HepG2 (cell line): Measurements from ENCODE around the gene ARMH1. TPM values are rescaled to one million over a fixed set of nuclear protein-coding genes. Genes with fewer than 3 reads are reported as not detected.

Experiments used
- DNMT1 ChIP-seq: sonication (generic); formaldehyde crosslinking; IDR thresholded peaks from 2 replicates; pipeline ENCODE4 v1.5.1; 2020; ENCODE audit warnings: mild to moderate bottlenecking, missing genetic modification reagents
- EEA1 ChIP-seq: sonication (generic); formaldehyde crosslinking; IDR thresholded peaks from 2 replicates; pipeline ENCODE4 v1.5.1; 2020; ENCODE audit warnings: mild to moderate bottlenecking, missing genetic modification reagents, borderline replicate concordance
- FOSL2 ChIP-seq: sonication (generic); formaldehyde crosslinking; IDR thresholded peaks from 2 replicates; pipeline ENCODE4 v1.4.0; 2020; ENCODE audit warnings: missing genetic modification reagents
- FOXM1 ChIP-seq: sonication (generic); formaldehyde crosslinking; IDR thresholded peaks from 2 replicates; pipeline ENCODE4 v1.5.0; 2020; ENCODE audit warnings: missing genetic modification reagents
- HNRNPUL1 ChIP-seq: fragments of 200-400 bp; formaldehyde crosslinking; IDR thresholded peaks from 2 replicates; pipeline ENCODE4 v1.6.1; 2017; ENCODE audit warnings: low read depth, mild to moderate bottlenecking, low read length, moderate library complexity
- NCOA5 ChIP-seq: sonication (generic); formaldehyde crosslinking; IDR thresholded peaks from 2 replicates; pipeline ENCODE4 v1.4.0; 2020; ENCODE audit warnings: missing genetic modification reagents
- RFX3 ChIP-seq: IDR thresholded peaks from 2 replicates; pipeline ENCODE4 v1.6.1; 2016; ENCODE audit warnings: missing biosample characterization, missing genetic modification reagents
- RXRA ChIP-seq: sonication (generic); formaldehyde crosslinking; IDR thresholded peaks from 2 replicates; pipeline ENCODE4 v1.5.1; 2020; ENCODE audit warnings: missing genetic modification reagents
- RXRB ChIP-seq: IDR thresholded peaks from 2 replicates; pipeline ENCODE4 v1.6.1; 2016; ENCODE audit warnings: borderline replicate concordance, missing genetic modification reagents, missing compliant biosample characterization
- SAP130 ChIP-seq: IDR thresholded peaks from 2 replicates; pipeline ENCODE4 v1.6.1; 2016; ENCODE audit warnings: low read depth
- ZBTB7A ChIP-seq: sonication (generic); formaldehyde crosslinking; IDR thresholded peaks from 2 replicates; pipeline ENCODE4 v1.8.0; 2022; ENCODE audit warnings: mild to moderate bottlenecking, missing genetic modification reagents
- ZC3H4 ChIP-seq: sonication (generic); formaldehyde crosslinking; IDR thresholded peaks from 2 replicates; pipeline ENCODE4 v1.4.0; 2020; ENCODE audit warnings: missing genetic modification reagents, borderline replicate concordance
- ZFAT ChIP-seq: sonication (generic); formaldehyde crosslinking; conservative IDR thresholded peaks from 2 replicates; pipeline ENCODE4 v1.8.1; 2023; ENCODE audit warnings: missing genetic modification reagents, inconsistent platforms
- ZFYVE20 ChIP-seq: sonication (generic); formaldehyde crosslinking; IDR thresholded peaks from 2 replicates; pipeline ENCODE4 v1.8.0; 2023; ENCODE audit warnings: low read depth, mild to moderate bottlenecking, moderate library complexity, missing genetic modification reagents, borderline replicate concordance
- ZNF136 ChIP-seq: sonication (generic); formaldehyde crosslinking; IDR thresholded peaks from 2 replicates; pipeline ENCODE4 v1.8.1; 2022; ENCODE audit warnings: low read depth, mild to moderate bottlenecking, moderate library complexity, missing genetic modification reagents
- ZNF34 ChIP-seq: sonication (generic); formaldehyde crosslinking; IDR thresholded peaks from 2 replicates; pipeline ENCODE4 v1.4.0; 2020; ENCODE audit warnings: mild to moderate bottlenecking, missing genetic modification reagents, borderline replicate concordance
- ZNF703 ChIP-seq: sonication (generic); formaldehyde crosslinking; IDR thresholded peaks from 2 replicates; pipeline ENCODE4 v1.5.1; 2020; ENCODE audit warnings: missing genetic modification reagents, mild to moderate bottlenecking, moderate library complexity, borderline replicate concordance
- polyA plus RNA-seq, 8 experiments: library from polyadenylated mRNA; depleted of rRNA in 3 of 8; stranded (reverse) in 7 of 8; unstranded in 1 of 8; fragments of >200 nt; fragmentation: Illumina TruSeq in 4 of 8; extraction: Trizol in 4 of 8; gene quantifications; 2 replicates each; pipeline versions ENCODE4 v1.2.1 to v1.2.3, GENCODE V29; 2011 to 2016; ENCODE audit warnings: low read depth in 4 of 8, missing spikeins in 1 of 8, mixed read lengths in 1 of 8; ENCODE audit not compliant: insufficient read depth in 1 of 8
- total RNA-seq, 5 experiments: library from RNA; depleted of rRNA; stranded (reverse); fragments of >200 nt; fragmentation: Illumina TruSeq; extraction: Trizol; gene quantifications; 2 replicates each; pipeline ENCODE4 v1.2.3, GENCODE V29; 2016; ENCODE audit warnings: low read depth in 1 of 5
- TF ChIP-seq, protein P1 (sequence below): sonication (generic); formaldehyde crosslinking; IDR thresholded peaks from 2 replicates; pipeline ENCODE4 v1.4.0; 2020; ENCODE audit warnings: missing genetic modification reagents, low read depth, mild to moderate bottlenecking, borderline replicate concordance
- TF ChIP-seq, protein P2 (sequence below): sonication (generic); formaldehyde crosslinking; IDR thresholded peaks from 2 replicates; pipeline ENCODE4 v1.8.1; 2023; ENCODE audit warnings: mild to moderate bottlenecking, inconsistent platforms, moderate library complexity, missing genetic modification reagents, borderline replicate concordance
- TF ChIP-seq, protein P3 (sequence below): sonication (generic); formaldehyde crosslinking; IDR thresholded peaks from 2 replicates; pipeline ENCODE4 v1.5.0; 2020; ENCODE audit warnings: missing genetic modification reagents
- TF ChIP-seq, protein P4 (sequence below): sonication (generic); formaldehyde crosslinking; IDR thresholded peaks from 2 replicates; pipeline ENCODE4 v1.8.1; 2023; ENCODE audit warnings: mild to moderate bottlenecking, moderate library complexity, missing genetic modification reagents
- TF ChIP-seq, protein P5 (sequence below): sonication (generic); formaldehyde crosslinking; IDR thresholded peaks from 2 replicates; pipeline ENCODE4 v1.5.1; 2020; ENCODE audit warnings: mild to moderate bottlenecking, missing genetic modification reagents, moderate library complexity
- TF ChIP-seq, protein P6 (sequence below): sonication (generic); formaldehyde crosslinking; IDR thresholded peaks from 2 replicates; pipeline ENCODE4 v1.4.0; 2020; ENCODE audit warnings: missing genetic modification reagents

Gene ARMH1
- total and polyA plus RNA-seq, 2 of the 13 experiments (the other 11 are each of a cell fraction or from before 2014, with no cell fraction given) = 0.69 TPM; not detected in 1

DNA sequence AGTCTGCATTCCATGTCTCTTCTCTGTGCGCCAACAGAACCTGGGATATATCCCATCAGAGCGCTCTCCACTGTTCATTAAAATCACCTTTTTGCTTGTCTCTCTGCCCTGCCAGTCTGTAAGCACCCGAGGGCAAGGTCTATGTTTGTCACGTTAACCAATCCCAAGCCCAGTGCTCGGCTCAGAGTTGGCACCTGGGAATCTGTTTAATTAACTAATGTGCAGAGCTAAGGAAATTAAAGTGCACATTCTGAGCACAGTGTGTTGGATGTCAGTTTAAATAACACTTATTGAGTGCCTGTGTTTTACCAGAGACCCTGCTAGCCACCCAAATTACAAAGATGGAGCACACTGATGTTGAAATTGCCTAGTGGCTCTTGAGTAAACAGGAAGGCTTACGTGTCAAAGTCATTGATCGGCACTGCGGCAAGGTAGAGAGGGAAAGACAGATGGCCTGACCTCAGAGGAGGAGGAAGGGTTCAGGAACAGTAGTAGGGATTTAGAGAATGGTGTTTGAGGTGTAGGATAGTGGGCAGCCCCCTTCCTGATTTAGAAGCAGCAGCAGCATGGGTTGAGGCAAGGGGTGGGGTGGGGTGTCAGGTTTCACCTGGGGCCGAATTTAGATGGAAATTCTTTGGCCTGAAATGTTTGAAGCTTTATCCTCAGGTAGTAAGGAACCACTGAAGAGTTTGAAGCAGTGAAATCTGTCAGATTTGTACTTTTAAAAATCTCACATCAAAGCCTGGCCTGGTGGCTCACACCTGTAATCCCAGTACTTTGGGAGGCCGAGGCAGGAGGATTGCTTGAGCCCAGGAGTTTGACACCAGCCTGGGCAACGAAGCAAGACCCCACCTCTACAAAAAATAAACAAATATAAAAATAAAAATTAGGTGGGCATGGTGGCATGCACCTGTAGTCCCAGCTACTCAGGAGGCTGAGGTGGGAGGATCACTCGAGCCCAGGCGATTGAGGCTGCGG, 7.7 kb downstream of the ARMH1 start (continued):
- no peak for TF ChIP-seq NCOA5
- peak; percentile 61; the same call in 1 of the 2 replicates for TF ChIP-seq RXRA
- TF ChIP-seq, protein P1, sequence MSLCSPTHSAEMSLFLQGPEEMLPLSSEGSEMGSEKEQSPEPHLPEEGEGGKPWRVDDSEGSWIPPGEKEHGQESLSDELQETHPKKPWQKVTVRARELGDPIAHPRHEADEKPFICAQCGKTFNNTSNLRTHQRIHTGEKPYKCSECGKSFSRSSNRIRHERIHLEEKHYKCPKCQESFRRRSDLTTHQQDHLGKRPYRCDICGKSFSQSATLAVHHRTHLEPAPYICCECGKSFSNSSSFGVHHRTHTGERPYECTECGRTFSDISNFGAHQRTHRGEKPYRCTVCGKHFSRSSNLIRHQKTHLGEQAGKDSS (CRISPR knock-in tag) = 0 out of 2 replicates have a peak, but pooled peaks have one; percentile 40
- TF ChIP-seq ZC3H4 (CRISPR knock-in tag) = no peak
- TF ChIP-seq, protein P2, sequence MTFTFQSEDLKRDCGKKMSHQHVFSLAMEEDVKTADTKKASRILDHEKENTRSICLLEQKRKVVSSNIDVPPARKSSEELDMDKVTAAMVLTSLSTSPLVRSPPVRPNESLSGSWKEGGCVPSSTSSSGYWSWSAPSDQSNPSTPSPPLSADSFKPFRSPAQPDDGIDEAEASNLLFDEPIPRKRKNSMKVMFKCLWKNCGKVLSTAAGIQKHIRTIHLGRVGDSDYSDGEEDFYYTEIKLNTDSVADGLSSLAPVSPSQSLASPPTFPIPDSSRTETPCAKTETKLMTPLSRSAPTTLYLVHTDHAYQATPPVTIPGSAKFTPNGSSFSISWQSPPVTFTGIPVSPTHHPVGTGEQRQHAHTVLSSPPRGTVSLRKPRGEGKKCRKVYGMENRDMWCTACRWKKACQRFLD (CRISPR knock-in tag) = no peak
- peak; percentile 92 for TF ChIP-seq FOSL2 (CRISPR knock-in tag)
- no peak for TF ChIP-seq ZFAT (CRISPR knock-in tag)
- peak; percentile 89 for TF ChIP-seq RXRB (CRISPR knock-in tag)
- TF ChIP-seq FOXM1 (CRISPR knock-in tag) = no peak
- no peak for TF ChIP-seq DNMT1 (CRISPR knock-in tag)
- TF ChIP-seq RFX3 (CRISPR knock-in tag) = no peak
- TF ChIP-seq ZNF34 (CRISPR knock-in tag) = 0 out of 2 replicates have a peak, but pooled peaks have one; percentile 33
- no peak for TF ChIP-seq ZFYVE20 (CRISPR knock-in tag)
- peak; percentile 19; the same call in 1 of the 2 replicates for TF ChIP-seq ZNF703 (CRISPR knock-in tag)
- TF ChIP-seq SAP130 = peak; percentile 91
- no peak for TF ChIP-seq ZNF136 (CRISPR knock-in tag)
- TF ChIP-seq, protein P3, sequence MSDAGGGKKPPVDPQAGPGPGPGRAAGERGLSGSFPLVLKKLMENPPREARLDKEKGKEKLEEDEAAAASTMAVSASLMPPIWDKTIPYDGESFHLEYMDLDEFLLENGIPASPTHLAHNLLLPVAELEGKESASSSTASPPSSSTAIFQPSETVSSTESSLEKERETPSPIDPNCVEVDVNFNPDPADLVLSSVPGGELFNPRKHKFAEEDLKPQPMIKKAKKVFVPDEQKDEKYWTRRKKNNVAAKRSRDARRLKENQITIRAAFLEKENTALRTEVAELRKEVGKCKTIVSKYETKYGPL (CRISPR knock-in tag) = no peak
- TF ChIP-seq, protein P4, sequence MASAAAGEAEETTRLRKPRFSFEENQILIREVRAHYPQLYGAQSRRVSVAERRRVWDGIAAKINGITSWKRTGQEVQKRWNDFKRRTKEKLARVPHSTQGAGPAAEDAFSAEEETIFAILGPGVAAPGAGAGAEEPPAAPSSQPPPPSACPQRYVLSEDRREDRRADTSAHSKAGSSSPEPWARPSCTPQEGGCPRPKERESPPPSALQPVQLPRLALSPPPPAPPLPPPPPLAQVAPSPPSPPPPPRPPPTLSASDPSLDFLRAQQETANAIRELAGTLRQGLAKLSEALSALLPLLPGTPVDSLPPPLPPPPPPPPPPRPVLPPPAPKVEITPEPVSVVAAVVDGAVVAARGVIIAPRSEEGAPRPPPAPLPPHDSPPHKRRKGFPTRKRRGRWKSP (CRISPR knock-in tag) = peak; percentile 75; the same call in 1 of the 2 replicates
- TF ChIP-seq, protein P5, sequence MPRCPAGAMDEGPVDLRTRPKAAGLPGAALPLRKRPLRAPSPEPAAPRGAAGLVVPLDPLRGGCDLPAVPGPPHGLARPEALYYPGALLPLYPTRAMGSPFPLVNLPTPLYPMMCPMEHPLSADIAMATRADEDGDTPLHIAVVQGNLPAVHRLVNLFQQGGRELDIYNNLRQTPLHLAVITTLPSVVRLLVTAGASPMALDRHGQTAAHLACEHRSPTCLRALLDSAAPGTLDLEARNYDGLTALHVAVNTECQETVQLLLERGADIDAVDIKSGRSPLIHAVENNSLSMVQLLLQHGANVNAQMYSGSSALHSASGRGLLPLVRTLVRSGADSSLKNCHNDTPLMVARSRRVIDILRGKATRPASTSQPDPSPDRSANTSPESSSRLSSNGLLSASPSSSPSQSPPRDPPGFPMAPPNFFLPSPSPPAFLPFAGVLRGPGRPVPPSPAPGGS = peak; percentile 71
- no peak for TF ChIP-seq HNRNPUL1
- TF ChIP-seq, protein P6, sequence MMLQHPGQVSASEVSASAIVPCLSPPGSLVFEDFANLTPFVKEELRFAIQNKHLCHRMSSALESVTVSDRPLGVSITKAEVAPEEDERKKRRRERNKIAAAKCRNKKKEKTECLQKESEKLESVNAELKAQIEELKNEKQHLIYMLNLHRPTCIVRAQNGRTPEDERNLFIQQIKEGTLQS (CRISPR knock-in tag) = peak; percentile 66; the same call in 1 of the 2 replicates
- TF ChIP-seq EEA1 (CRISPR knock-in tag) = no peak
- peak; percentile 86; the same call in 1 of the 2 replicates for TF ChIP-seq ZBTB7A (CRISPR knock-in tag)
